ENCODE data around the gene EHD4.

The EHD4 gene

DNA sequence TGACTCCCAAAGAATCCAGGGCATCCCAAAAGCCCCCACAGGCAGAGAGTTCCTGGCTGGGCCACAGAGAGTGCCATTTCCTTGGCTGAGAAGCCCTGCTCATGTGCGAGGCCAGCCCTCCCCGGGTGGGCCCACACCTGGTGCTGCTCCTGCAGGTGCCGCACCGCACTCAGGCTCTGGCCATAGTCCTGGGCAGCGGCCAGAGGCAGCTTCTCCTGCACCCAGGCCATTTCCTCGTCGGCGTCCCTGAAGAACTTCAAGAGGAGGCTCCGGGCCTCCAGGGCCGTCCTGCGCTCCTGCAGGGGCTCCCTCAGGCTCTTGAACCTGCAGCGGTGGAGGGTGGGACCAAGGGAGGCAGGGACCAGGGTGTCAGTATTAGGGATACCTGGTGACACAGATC lies 115.6 kb downstream of the EHD4 start:
- H3K27ac ChIP-seq: no peak overlapping the region
- TF ChIP-seq, protein P1, sequence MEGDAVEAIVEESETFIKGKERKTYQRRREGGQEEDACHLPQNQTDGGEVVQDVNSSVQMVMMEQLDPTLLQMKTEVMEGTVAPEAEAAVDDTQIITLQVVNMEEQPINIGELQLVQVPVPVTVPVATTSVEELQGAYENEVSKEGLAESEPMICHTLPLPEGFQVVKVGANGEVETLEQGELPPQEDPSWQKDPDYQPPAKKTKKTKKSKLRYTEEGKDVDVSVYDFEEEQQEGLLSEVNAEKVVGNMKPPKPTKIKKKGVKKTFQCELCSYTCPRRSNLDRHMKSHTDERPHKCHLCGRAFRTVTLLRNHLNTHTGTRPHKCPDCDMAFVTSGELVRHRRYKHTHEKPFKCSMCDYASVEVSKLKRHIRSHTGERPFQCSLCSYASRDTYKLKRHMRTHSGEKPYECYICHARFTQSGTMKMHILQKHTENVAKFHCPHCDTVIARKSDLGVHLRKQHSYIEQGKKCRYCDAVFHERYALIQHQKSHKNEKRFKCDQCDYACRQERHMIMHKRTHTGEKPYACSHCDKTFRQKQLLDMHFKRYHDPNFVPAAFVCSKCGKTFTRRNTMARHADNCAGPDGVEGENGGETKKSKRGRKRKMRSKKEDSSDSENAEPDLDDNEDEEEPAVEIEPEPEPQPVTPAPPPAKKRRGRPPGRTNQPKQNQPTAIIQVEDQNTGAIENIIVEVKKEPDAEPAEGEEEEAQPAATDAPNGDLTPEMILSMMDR (conservative IDR thresholded peaks at IDR 0.05): no peak

DNA sequence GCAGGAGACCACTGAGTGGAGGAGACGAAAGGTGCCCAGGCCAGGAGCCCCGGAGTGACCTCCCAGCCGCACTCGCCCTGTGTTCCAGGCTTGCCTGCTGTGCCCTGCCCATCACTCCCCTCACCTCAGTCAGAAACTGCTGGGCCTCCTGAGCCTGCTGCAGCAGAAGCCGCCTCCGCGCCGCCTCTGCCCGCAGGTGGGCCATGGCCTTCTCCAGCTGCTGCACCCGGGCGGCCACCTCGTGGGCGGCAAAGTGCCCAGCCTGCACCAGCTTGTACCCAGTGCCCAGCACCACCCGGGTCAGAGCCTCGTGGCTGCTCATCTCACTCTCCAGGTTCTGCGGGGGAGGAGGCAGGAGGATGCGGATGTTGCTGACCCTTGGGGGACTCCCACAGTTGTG lies 116.1 kb downstream of the EHD4 start:
- no peak overlapping the region for H3K27ac ChIP-seq
- TF ChIP-seq, protein P1 (conservative IDR thresholded peaks at IDR 0.05): no peak

DNA sequence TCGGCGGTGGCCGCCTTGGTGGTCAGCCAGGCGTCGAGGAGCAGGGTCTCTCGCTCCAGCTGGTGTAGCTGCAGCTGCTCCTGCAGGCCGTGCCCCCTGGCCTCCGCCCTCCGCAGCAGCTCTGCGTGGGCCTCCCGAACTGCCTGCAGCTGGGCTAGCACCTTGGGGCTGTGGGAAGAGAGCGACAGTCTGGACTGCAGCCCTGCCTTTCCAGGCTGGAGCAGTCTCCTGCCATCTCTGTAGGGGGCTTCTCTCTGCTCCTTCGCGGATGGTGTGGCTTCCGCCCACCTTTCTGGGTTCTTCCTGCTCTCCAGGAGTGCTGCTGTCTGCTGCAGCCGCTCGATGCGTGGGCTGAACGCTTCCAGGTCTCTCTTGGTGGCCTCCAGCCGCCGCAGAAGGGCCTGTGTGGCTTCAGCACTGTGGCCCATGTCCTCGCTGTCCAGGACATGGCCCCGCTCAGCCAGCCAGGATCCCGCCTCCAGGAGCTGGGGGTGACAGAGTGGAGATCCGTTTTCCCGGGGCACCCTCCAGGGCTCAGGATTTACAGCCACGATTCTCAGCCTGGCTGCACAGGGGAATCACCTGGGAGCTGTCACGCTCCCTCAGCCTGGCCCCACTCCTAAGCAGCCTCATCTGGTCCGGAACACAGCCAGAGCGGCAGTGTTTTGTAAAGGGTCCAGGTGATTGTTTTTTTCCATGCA lies 116.9 kb downstream of the EHD4 start:
- no peak overlapping the region for H3K27ac ChIP-seq
- TF ChIP-seq, protein P1 (conservative IDR thresholded peaks at IDR 0.05): no peak

DNA sequence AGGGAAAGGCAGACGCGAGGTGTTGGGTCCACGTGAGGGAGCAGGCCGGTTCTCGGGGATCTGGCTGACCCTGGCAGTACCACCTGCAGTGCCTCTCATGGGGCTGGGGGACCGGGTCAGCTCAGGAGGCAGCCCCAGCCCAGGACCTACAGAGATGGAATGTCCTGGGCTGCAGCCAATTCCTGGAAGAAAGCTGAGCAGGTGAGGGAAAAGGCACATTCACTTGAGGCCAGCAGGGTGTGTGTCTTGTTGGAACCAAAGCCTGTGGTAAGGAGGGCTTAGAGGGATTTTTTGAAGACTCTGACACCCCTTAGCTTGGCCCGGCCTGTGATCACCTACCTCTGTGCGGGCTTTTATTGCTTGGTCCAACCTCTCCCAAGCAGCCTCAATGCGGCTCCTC lies 117.9 kb downstream of the EHD4 start:
- no peak overlapping the region for H3K27ac ChIP-seq
- TF ChIP-seq, protein P1 (conservative IDR thresholded peaks at IDR 0.05): no peak

DNA sequence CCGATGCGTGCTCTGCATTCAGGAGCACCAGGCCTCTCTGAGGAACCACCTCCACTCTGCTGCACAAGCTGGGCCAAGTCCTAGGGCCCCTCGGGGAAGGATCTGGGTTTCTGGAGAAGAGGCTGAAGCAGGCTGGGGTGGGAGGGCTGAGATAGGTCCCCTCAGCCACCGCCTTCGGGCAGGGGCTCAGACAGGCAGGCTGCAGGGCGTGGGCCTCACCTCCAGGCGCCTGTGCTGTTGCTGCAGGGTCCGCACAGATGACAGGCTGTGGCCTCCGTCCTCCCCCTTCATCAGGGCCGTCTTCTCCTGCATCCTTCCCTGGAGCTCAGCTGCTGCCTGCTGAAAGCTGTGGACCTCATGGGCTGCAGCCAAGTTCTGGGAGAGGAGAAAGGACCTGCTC lies 118.5 kb downstream of the EHD4 start:
- TF ChIP-seq, protein P1 (conservative IDR thresholded peaks at IDR 0.05): no peak
- no peak overlapping the region for H3K27ac ChIP-seq

DNA sequence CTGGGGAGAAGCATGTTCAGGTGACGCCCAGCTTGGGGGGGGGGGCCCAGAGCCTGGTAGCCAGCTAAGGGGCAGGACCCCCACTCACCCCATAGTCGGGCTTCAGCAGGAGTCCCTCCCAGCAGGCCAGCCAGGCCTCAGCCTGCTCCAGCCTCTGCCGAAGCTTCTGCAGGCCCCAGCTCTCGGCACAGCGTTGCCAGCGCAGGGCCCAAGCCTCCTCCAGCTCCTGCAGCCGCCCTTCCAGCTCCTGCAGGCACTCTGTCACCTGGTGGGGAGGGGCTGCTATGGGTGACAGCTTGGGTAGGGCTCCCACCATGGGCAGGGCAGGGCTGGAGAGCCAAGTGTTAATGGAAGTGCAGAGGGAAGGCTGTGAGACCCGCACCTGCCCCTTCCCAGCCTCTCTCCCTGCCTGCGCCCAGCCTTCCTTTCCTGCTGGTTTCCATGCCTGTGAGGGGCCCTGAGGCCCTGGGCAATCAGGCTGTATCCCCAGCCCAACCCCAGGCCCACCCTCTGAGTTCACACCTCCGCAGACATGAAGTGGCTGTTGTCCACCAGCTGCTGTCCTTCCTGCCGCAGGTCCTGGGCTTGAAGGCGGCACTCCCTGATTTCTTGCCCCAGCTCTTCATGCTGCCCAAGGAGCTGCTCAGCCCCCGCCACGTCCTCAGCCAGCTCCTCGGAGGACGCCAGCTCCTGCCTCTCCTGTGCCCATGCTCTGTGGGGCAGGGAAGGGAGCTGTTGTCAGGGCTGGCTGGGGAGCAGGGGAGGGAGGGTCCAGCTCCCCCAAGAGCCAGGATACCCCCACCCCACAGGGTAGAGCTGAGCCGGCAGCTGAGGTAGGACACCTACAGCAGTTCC lies 119.4 kb downstream of the EHD4 start:
- TF ChIP-seq, protein P1 (conservative IDR thresholded peaks at IDR 0.05): no peak
- H3K27ac ChIP-seq: no peak overlapping the region

DNA sequence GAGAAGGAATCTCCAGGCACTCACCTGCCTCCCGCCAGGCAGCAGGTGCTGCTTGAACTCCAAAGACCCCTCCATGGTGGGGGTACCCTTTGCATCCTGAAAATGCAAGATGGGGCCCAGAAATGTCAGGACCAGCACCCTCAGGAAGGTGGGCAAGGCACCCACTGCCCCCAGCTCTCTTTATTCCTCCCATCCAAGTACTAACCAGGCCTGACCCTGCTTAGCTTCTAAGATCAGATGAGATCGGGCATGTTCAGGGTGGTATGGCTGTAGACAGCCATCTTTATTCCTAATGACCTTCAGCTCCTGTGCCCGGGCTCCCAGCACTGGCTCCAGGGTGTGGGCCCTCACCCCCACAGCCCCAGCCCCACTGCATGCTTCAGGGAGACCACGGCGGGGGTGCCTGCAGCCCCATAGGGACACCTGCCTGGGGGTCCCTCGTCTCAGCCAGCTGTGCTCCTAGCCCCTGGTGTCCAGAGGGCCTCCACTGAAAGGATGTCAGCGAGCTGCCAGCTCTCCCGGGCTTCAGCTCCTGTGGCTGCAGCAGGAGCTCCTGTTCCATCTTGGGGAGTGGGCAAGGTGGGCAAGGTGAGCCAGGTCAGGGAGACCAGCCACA lies 120.5 kb downstream of the EHD4 start:
- H3K27ac ChIP-seq: no peak overlapping the region
- TF ChIP-seq, protein P1 (conservative IDR thresholded peaks at IDR 0.05): no peak
